Left ventricle myocardium inferior (tissue), 1 donor: ENCODE data around the gene PPHLN1. TPM values are rescaled to one million over a fixed set of nuclear protein-coding genes. Genes with fewer than 3 reads are reported as not detected.

Experiments used
- DNase-seq: peaks from one replicate; pipeline ENCODE4 v3.0.0-alpha.2; 2020
- H3K27ac ChIP-seq: fragments of 200-600 bp; replicated peaks from 2 replicates; pipeline ENCODE4 v1.8.0; 2021
- H3K27me3 ChIP-seq: fragments of 200-600 bp; 2 replicates; pipeline ENCODE4 v1.8.0; 2021; ENCODE audit warnings: low read depth
- H3K36me3 ChIP-seq: fragments of 200-600 bp; 2 replicates; pipeline ENCODE4 v1.8.0; 2021
- H3K4me1 ChIP-seq: fragments of 200-600 bp; 2 replicates; pipeline ENCODE4 v1.8.0; 2021
- H3K4me3 ChIP-seq: fragments of 200-600 bp; 2 replicates; pipeline ENCODE4 v1.8.0; 2021; ENCODE audit warnings: mild to moderate bottlenecking, moderate library complexity
- H3K9me3 ChIP-seq: fragments of 200-600 bp; replicated peaks from 2 replicates; pipeline ENCODE4 v1.8.0; 2021
- intact Hi-C: fragments of 100-400 bp; cut with micrococcal nuclease; formaldehyde crosslinking; loops from one replicate; pipeline ENCODE4 v1.11.0; 2022
- total RNA-seq: library from RNA; stranded (reverse); fragmentation: NEBNext Ultra II Directional; extraction: Animal tissue kit (Norgen Biotek cat#: 25700); gene quantifications from one replicate; pipeline ENCODE4 v1.2.1, GENCODE V29; 2021
- TF ChIP-seq, protein P1 (sequence below): fragments of 200-600 bp; IDR thresholded peaks from 2 replicates; pipeline ENCODE4 v1.8.0; 2021; ENCODE audit warnings: antibody characterized with exemption, mild to moderate bottlenecking, borderline replicate concordance
- donor health status: DM: no; HTN: yes; CAD: no; lungs with severe emphysema.

PPHLN1 gene
- total RNA-seq, 1 donor from 2014 or later: 31.4 TPM

GRCh38 chr12:42410340-42410739 lies 84.4 kb downstream of the PPHLN1 start:
- no peaks in the 10 kb centered on the region for H3K4me1 ChIP-seq
- no peaks in the 10 kb centered on the region for H3K9me3 ChIP-seq
- H3K27me3 ChIP-seq: no peaks in the 10 kb centered on the region
- no peaks in the 10 kb centered on the region for H3K36me3 ChIP-seq
- intact Hi-C loops: no loop called here
- no peak overlapping the region for H3K27ac ChIP-seq
- DNase-seq: no peak
- TF ChIP-seq, protein P1, sequence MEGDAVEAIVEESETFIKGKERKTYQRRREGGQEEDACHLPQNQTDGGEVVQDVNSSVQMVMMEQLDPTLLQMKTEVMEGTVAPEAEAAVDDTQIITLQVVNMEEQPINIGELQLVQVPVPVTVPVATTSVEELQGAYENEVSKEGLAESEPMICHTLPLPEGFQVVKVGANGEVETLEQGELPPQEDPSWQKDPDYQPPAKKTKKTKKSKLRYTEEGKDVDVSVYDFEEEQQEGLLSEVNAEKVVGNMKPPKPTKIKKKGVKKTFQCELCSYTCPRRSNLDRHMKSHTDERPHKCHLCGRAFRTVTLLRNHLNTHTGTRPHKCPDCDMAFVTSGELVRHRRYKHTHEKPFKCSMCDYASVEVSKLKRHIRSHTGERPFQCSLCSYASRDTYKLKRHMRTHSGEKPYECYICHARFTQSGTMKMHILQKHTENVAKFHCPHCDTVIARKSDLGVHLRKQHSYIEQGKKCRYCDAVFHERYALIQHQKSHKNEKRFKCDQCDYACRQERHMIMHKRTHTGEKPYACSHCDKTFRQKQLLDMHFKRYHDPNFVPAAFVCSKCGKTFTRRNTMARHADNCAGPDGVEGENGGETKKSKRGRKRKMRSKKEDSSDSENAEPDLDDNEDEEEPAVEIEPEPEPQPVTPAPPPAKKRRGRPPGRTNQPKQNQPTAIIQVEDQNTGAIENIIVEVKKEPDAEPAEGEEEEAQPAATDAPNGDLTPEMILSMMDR: no peak
- H3K4me3 ChIP-seq: no peak overlapping the region

- H3K27ac ChIP-seq: no peak overlapping the region
- H3K4me1 ChIP-seq: peaks cover 26% of the 10 kb centered on the region
- intact Hi-C loops: no loop called here
- H3K4me3 ChIP-seq: no peak overlapping the region
- H3K36me3 ChIP-seq: no peaks in the 10 kb centered on the region
- H3K9me3 ChIP-seq: no peaks in the 10 kb centered on the region
- DNase-seq: no peak
- TF ChIP-seq, protein P1: no peak
- no peaks in the 10 kb centered on the region for H3K27me3 ChIP-seq
These were observed 94.4 kb downstream of the PPHLN1 start for GRCh38 chr12:42420395-42420794.

- no peak for DNase-seq
- intact Hi-C loops: no loop called here
- H3K27ac ChIP-seq: peak overlapping the region; percentile 59
These were observed 96.1 kb downstream of the PPHLN1 start for GRCh38 chr12:42421844-42422779.

GRCh38 chr12:42422785-42423184 lies 96.8 kb downstream of the PPHLN1 start:
- TF ChIP-seq, protein P1: no peak
- no peak overlapping the region for H3K4me3 ChIP-seq
- no peaks in the 10 kb centered on the region for H3K27me3 ChIP-seq
- intact Hi-C loops: no loop called here
- no peaks in the 10 kb centered on the region for H3K36me3 ChIP-seq
- H3K9me3 ChIP-seq: no peaks in the 10 kb centered on the region
- H3K27ac ChIP-seq: peak overlapping the region; percentile 59
- peaks cover 26% of the 10 kb centered on the region for H3K4me1 ChIP-seq
- DNase-seq: no peak

More at GRCh38 chr12:42421844-42422779, 96.1 kb downstream of the PPHLN1 start:
- Histone ChIP-seq H3K9me3 (no peaks in the 10 kb centered on the region), H3K4me1 (peaks cover 26% of the 10 kb centered on the region), H3K4me3 (no peak overlapping the region), H3K27me3 (no peaks in the 10 kb centered on the region), H3K36me3 (no peaks in the 10 kb centered on the region)
- TF ChIP-seq, protein P1: no peak

DNA sequence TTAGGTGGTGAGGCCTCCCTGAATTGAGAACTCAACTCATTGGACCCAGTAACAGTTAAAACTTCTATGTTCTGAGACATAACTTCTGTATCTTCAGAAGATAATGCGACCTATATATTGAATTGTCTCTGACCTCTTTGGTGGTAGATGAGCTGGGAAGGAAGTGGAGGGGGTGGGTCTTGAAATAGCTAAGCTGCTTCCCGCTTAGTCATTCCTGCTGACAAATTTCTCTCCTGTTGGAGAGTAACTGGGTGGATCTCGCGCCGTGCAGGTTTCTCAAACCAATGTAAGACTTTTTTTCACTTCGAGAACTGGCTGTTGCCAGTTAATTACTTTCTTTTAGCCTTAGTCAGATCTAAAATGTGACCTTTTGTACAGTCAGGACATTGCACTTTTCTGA lies 100.8 kb downstream of the PPHLN1 start:
- H3K36me3 ChIP-seq: peaks cover 2% of the 10 kb centered on the region
- no peak overlapping the region for H3K4me3 ChIP-seq
- peaks cover 16% of the 10 kb centered on the region for H3K4me1 ChIP-seq
- intact Hi-C loops: no loop called here
- TF ChIP-seq, protein P1: no peak
- no peaks in the 10 kb centered on the region for H3K27me3 ChIP-seq
- no peak for DNase-seq
- no peaks in the 10 kb centered on the region for H3K9me3 ChIP-seq
- no peak overlapping the region for H3K27ac ChIP-seq
